ENCODE data around the gene KLK12. TPM values are rescaled to one million over a fixed set of nuclear protein-coding genes. Genes with fewer than 3 reads are reported as not detected.

Gene KLK12
- total RNA-seq, 1 donor from 2014 or later: 1.6 TPM

DNA sequence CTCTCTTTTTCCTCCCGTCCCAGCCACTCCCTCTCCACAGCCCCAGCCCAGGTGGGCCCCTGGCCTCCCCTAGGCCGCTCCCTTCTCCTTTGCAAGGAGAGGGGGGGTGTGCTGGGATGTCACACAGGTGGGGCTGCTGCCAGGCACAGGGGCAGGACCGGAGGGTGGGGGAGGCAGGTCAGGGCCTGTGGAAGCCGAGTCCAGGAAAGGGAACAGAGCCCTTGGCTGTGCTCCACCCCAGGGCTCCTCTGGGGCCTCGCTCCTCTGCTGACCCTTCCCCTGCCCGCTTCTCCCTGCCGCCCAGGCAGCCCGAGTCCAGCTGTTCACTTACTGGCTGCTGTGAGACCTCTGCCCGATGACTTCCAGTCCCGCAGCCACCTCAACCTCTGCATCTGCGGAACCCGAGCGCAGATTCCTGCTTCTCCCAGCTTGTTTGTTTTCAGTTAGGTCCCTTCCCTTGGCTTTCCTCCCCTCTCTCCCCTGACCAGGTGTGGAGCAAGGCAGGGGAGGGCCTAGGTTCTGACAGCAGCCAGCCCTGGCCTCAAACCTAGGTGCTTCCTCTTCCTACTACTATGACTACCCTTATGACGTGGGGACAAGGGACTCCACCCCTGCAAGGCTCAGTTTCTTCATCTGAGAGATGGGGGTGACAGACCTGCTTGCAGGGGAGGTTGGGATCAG lies 7.5 kb downstream of the KLK12 start:
- no peak for DNase-seq (ENCODE audit: extremely low spot score, unreplicated experiment)
- peaks cover 38% of the 10 kb centered on the region for H3K27me3 Mint-ChIP-seq
- TF ChIP-seq, protein P1, sequence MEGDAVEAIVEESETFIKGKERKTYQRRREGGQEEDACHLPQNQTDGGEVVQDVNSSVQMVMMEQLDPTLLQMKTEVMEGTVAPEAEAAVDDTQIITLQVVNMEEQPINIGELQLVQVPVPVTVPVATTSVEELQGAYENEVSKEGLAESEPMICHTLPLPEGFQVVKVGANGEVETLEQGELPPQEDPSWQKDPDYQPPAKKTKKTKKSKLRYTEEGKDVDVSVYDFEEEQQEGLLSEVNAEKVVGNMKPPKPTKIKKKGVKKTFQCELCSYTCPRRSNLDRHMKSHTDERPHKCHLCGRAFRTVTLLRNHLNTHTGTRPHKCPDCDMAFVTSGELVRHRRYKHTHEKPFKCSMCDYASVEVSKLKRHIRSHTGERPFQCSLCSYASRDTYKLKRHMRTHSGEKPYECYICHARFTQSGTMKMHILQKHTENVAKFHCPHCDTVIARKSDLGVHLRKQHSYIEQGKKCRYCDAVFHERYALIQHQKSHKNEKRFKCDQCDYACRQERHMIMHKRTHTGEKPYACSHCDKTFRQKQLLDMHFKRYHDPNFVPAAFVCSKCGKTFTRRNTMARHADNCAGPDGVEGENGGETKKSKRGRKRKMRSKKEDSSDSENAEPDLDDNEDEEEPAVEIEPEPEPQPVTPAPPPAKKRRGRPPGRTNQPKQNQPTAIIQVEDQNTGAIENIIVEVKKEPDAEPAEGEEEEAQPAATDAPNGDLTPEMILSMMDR (conservative IDR thresholded peaks at IDR 0.05): no peak
- H3K4me3 Mint-ChIP-seq: no peak overlapping the region
- no peaks in the 10 kb centered on the region for H3K9me3 Mint-ChIP-seq
- peaks cover 3% of the 10 kb centered on the region for H3K36me3 Mint-ChIP-seq
- no peaks in the 10 kb centered on the region for H3K4me1 Mint-ChIP-seq (ENCODE audit: unreplicated experiment)
- peak overlapping the region; percentile 17 for H3K27ac Mint-ChIP-seq

DNA sequence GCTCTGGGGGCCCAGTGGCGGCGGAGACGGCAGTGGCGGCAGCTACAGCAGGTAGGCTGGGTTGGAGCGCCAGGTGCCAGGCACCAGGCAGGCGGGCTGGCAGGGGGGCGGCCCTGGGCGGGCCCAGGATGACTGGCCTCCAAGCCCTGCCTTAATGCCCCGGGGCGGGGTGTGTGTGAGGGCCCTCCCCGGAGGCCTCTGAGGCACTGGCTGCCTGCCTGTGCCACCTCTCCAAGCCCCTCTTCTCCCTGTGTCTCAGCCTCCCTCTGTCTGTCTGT lies 8.3 kb downstream of the KLK12 start, which contains the start of gene KLK11:
KLK11 (minus strand) TSS at position 63 of the 278 bp plus-strand sequence. CDS start 985 bp downstream, outside the sequence.
- Mint-ChIP-seq H3K4me3 (peak within 1 kb of the TSS; percentile 11), H3K27me3 (peaks cover 37% of the 10 kb centered on the region), H3K27ac (peak within 1 kb of the TSS; percentile 17), H3K9me3 (no peaks in the 10 kb centered on the region), H3K4me1 (ENCODE audit: unreplicated experiment) (no peaks in the 10 kb centered on the region), H3K36me3 (peaks cover 2% of the 10 kb centered on the region)
- no peak for DNase-seq (ENCODE audit: extremely low spot score, unreplicated experiment)
- TF ChIP-seq, protein P1 (conservative IDR thresholded peaks at IDR 0.05): no peak

DNA sequence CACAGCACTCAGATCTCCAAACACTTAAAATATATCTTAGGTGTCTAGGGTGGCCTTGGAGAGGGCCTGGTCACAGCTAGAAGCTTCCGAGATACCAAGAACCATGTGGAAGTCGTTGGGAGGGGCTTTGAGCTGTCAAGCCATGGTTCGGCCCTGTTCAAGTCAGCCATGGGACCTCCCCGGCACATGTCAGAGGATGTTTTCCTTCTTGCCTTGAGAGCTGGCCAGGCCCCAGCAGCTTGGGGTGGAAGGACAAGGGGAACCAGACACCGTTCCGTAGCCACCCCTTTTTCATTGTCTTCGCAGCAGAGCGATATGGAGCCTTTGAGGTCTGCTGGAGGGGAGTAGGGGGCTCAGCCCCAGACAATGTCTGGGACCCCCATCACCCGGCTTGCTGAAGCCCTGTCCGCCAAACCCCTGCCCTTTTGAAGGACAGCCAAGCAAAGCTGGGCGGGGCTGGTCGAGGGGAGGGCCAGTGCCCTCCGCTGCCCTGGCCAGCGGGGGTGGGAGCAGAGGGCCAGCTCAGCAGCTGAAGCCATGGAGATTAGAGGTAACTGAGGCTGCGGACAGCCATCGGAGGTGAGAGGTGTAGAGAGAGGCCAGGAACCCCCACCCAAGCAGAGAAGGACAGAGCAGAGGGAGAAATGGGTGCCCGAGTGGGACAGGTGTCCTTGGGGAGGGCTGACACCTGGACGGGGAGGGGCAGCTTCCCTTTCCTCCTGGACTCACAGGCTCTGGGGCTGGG lies 8.8 kb downstream of the KLK12 start:
- DNase-seq (ENCODE audit: extremely low spot score, unreplicated experiment): no peak
- Mint-ChIP-seq H3K4me3 (no peak overlapping the region), H3K36me3 (no peaks in the 10 kb centered on the region), H3K4me1 (ENCODE audit: unreplicated experiment) (no peaks in the 10 kb centered on the region), H3K9me3 (no peaks in the 10 kb centered on the region), H3K27ac (no peak overlapping the region), H3K27me3 (peaks cover 37% of the 10 kb centered on the region)
- TF ChIP-seq, protein P1 (conservative IDR thresholded peaks at IDR 0.05): no peak

DNA sequence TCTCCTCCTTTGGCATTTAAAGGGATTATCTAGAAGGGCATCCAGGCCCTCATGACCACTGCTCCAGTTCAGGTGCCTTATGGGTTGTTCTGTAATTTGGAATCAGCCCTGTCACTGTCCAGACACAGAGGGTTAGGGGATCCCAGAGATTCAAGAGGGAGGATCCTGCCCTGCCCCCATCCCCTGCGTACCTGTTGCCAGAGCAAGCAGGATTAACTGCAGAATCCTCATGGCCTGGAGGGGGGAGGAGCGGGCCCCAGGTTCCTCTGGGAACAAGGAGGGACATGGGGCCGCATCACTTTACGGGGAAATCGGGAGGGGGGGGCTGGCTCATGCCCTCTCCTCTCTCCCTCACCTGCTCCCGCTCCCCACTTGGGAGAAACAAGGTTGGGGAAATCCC lies 9.4 kb downstream of the KLK12 start:
- TF ChIP-seq, protein P1 (conservative IDR thresholded peaks at IDR 0.05): no peak
- Mint-ChIP-seq H3K4me3 (no peak overlapping the region), H3K36me3 (no peaks in the 10 kb centered on the region), H3K4me1 (ENCODE audit: unreplicated experiment) (no peaks in the 10 kb centered on the region), H3K27ac (no peak overlapping the region), H3K9me3 (no peaks in the 10 kb centered on the region), H3K27me3 (peaks cover 38% of the 10 kb centered on the region)
- no peak for DNase-seq (ENCODE audit: extremely low spot score, unreplicated experiment)

DNA sequence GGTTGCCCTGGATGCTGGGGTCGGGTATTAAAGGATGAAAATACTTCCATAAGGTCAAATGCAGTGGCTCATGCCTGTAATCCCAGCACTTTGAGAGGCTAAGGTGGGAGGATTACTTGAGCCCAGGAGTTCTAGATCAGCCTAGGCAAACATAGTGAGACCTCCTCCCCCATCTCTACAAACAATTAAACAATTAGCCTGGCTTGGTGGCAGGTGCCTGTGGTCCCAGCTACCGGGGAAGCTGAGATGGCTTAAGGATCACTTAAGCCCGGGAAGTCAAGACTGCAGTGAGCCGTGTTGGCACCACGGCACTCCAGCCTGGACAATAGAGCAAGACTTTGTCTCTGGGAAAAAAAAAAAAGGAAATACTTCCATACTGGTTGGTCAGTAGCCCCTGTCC lies 9.9 kb downstream of the KLK12 start:
- Mint-ChIP-seq H3K9me3 (no peaks in the 10 kb centered on the region), H3K27me3 (peaks cover 43% of the 10 kb centered on the region), H3K27ac (no peak overlapping the region), H3K4me3 (no peak overlapping the region), H3K36me3 (no peaks in the 10 kb centered on the region), H3K4me1 (ENCODE audit: unreplicated experiment) (no peaks in the 10 kb centered on the region)
- TF ChIP-seq, protein P1 (conservative IDR thresholded peaks at IDR 0.05): no peak
- DNase-seq (ENCODE audit: extremely low spot score, unreplicated experiment): no peak
